Aorta (tissue), 5 donors: ENCODE results near the gene RNU5D-1. TPM values are rescaled to one million over a fixed set of nuclear protein-coding genes. Genes with fewer than 3 reads are reported as not detected.

Source experiments
- ATAC-seq: fragments of 200-7000 bp; cut with Tn5 transposase; one replicate; pipeline ENCODE4 v1.9.1; 2022; ENCODE audit warnings: moderate library complexity; ENCODE audit not compliant: low FRiP score
- DNase-seq, 2 donors: peaks; one replicate each; pipeline ENCODE4 v3.0.0-alpha.2; 2020
- H3K27ac ChIP-seq, 2 donors: one replicate each; pipeline ENCODE4 v1.5.1; 2013; ENCODE audit warnings: low read length in 2 of 2, mild to moderate bottlenecking in 2 of 2, moderate library complexity in 2 of 2, control low read depth in 1 of 2, inconsistent platforms in 1 of 2, low read depth in 1 of 2
- H3K27me3 ChIP-seq, 2 donors: one replicate each; pipeline ENCODE4 v1.6.1; 2013; ENCODE audit warnings: control low read depth in 1 of 2, low read length in 1 of 2, mild to moderate bottlenecking in 1 of 2, moderate library complexity in 1 of 2; ENCODE audit not compliant: insufficient read depth in 2 of 2, control insufficient read depth in 1 of 2
- H3K36me3 ChIP-seq, 2 donors: one replicate each; pipeline ENCODE4 v1.6.1; 2013; ENCODE audit warnings: control low read depth in 1 of 2, low read length in 1 of 2, mild to moderate bottlenecking in 1 of 2; ENCODE audit not compliant: insufficient read depth in 2 of 2, control insufficient read depth in 1 of 2
- H3K4me1 ChIP-seq, 2 donors: one replicate each; pipeline ENCODE4 v1.6.1; 2013; ENCODE audit warnings: low read length in 2 of 2, control low read depth in 1 of 2, mild to moderate bottlenecking in 1 of 2, moderate library complexity in 1 of 2; ENCODE audit not compliant: insufficient read depth in 2 of 2, control insufficient read depth in 1 of 2
- H3K4me3 ChIP-seq, 2 donors: one replicate each; pipeline ENCODE4 v1.5.1; 2013; ENCODE audit warnings: low read length in 2 of 2, control low read depth in 1 of 2, mild to moderate bottlenecking in 1 of 2
- H3K9me3 ChIP-seq: one replicate; pipeline ENCODE4 v1.6.1; 2013; ENCODE audit warnings: mild to moderate bottlenecking, low read length; ENCODE audit not compliant: control insufficient read depth
- WGBS, 2 donors: extraction: QIAGEN DNeasy Blood & Tissue Kit; methylation state at CpG; one replicate each; pipeline ENCODE4 v1.1.7; 2013; 5-methylcytosine and 5-hydroxymethylcytosine counted together
- intact Hi-C, 2 donors: fragments of 100-400 bp; cut with DNase I; formaldehyde crosslinking; loops; one replicate each; pipeline versions ENCODE4 v1.14.2 to v1.15.0; 2022
- polyA plus RNA-seq, 2 donors: library from polyadenylated mRNA; stranded (reverse); fragments of 200-250 nt; gene quantifications; one replicate each; pipeline ENCODE4 v1.2.3, GENCODE V29; 2013
- total RNA-seq, 2 donors: library from RNA; stranded (reverse); fragmentation: NEBNext Ultra II Directional; extraction: Animal tissue kit (Norgen Biotek cat#: 25700); gene quantifications; one replicate each; pipeline ENCODE4 v1.2.1, GENCODE V29; 2021
- donor health status: healthy with polysubstance abuse.
- donor health status: Bipolar disorder and iron deficiency.
- donor health status: DM: no; HTN: no; CAD: no.
- donor health status: DM: no; HTN: no; CAD: no.
- donor health status: DM: yes; HTN: yes; CAD: no.

RNU5D-1 gene
- total and polyA plus RNA-seq, 4 donors: not detected

DNA sequence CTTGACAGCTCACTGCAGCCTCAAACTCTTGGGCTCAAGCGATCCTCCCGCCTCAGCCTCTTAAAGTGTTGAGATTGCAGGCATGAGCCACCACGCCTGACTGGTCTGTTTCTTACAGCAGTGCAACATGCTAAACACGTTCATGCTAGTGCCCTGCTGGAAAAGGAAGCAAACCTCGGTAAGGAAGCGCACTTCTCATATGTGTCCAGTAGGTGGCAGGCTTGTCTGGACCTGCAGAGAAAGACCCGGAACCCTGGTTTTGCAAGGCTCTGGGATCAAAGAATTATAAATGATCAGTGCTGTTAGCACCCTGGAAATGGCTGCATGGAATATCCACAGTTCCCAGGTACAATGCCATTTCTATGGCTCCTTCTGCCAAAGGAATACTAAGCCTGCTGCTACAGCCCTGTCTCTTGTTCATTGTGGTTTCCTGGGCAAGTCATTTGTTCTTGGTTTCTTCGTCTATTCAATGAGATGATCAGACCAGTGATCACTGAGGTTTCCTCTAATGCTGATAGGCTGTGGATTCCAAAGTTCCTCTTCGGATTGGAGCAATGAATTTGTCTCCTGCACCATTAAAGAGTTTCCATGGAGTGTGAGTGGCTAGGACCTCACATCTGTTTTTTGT, 15.9 kb downstream of the RNU5D-1 start:
- peak in 1 of 2 donors; percentile 67 for DNase-seq
- H3K36me3 ChIP-seq: no peaks in the 10 kb centered on the region
- 7% methylated on average over 9 of the region's 9 CpGs for WGBS, 2 donors
- H3K27ac ChIP-seq: no peak overlapping the region
- no peaks in the 10 kb centered on the region for H3K27me3 ChIP-seq
- no peak overlapping the region for H3K4me3 ChIP-seq
- H3K9me3 ChIP-seq: no peaks in the 10 kb centered on the region
- intact Hi-C loops: no loop called here
- peak; percentile 84 for ATAC-seq
- no peaks in the 10 kb centered on the region for H3K4me1 ChIP-seq

DNA sequence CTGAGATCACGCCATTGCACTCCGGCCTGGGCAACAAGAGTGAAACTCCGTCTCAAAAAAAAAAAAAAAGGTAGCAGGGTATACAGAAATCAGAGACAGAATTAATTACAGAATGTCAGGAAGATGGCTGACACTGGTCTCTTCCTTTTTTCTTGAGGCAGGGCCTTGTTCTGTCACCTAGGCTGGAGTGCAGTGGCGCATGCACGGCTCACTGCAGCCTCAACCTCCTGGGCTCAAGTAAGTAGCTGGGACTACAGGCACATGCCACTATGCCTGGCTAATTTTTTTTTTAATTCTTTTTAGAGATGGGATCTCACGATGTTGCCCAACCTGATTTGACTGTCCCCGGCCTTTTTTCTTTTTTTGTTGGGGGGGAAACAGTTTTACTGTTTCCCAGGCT, 16.4 kb downstream of the RNU5D-1 start:
- H3K9me3 ChIP-seq: no peaks in the 10 kb centered on the region
- H3K36me3 ChIP-seq: no peaks in the 10 kb centered on the region
- no peak overlapping the region for H3K27ac ChIP-seq
- no peaks in the 10 kb centered on the region for H3K4me1 ChIP-seq
- no peaks in the 10 kb centered on the region for H3K27me3 ChIP-seq
- ATAC-seq (no peak), DNase-seq (no peak)
- WGBS, 2 donors: 85 to 86% methylated on average over 7 of the region's 7 CpGs
- intact Hi-C loops: no loop called here
- no peak overlapping the region for H3K4me3 ChIP-seq

DNA sequence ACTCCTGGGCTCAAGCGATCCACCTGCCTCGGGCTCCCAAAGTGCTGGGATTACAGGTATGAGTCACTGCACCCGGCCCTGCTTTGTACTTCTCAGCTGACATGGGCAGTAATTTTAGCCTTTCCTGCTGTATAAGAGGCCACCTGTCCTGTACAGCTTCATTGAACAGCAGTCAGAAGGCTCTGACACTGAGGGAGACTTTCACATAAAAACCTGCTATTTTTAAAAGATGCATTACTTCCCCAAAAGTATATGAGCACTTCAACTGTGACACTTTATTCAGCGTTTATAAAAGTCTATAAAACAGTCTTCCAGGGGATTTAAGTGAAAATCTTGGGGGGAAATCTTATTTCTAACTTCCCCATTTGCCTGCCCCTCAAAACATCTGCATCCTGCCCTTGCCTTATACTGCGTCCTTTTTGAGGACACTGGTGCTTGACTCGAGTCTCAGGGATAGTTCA, 17.6 kb downstream of the RNU5D-1 start:
- Histone ChIP-seq H3K27me3 (no peaks in the 10 kb centered on the region), H3K27ac (no peak overlapping the region), H3K4me1 (no peaks in the 10 kb centered on the region), H3K4me3 (no peak overlapping the region), H3K9me3 (no peaks in the 10 kb centered on the region), H3K36me3 (no peaks in the 10 kb centered on the region)
- ATAC-seq: no peak
- WGBS, 2 donors: 68 to 72% methylated on average over 6 of the region's 6 CpGs
- DNase-seq: no peak
- intact Hi-C loops: no loop called here

DNA sequence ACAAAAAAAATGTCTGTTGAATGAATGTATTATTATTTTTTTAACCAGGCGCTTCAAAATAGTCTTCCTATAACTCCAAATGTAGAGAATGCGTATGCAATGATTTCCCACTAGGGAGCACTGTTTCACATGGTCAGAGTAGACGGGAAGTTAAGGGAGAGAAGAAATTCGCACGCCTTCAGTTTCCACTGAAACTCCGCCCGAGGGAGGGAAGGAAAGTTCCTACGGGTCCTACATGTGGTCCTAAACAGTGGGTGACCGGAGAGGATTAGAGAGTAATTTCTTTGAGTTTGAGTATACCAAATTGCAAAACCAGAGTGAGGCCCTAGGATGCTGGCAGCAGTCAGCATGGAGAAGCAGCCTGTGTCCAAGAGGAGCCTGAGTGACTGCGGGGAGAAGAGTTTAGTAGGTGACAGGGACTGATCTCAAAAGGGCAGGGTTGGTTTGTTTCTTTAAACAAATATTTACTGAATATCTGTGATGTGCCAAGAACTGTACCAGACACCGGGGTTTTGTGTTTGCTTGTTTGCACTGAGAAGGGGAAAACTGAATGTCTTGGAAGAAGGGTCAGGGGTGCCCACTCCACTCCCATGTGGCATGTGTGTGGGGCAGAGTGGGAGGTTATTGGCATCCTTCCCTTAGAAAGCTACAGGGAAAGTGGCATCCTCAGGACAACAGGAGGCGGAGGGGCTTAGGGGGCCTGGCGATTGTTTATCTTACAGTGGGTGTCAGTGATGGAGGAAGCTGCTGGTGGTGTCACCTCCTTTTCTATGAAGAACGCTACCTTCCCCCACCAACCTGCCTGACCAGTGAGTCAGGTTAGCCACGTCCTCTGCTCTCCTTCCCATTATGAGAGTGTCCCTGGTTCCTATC, 22.8 kb downstream of the RNU5D-1 start:
- intact Hi-C loops: no loop called here
- Histone ChIP-seq H3K36me3 (no peaks in the 10 kb centered on the region), H3K27me3 (peaks cover 0 to 2% of the 10 kb centered on the region in 2 donors), H3K9me3 (no peaks in the 10 kb centered on the region), H3K27ac (no peak overlapping the region), H3K4me1 (no peaks in the 10 kb centered on the region), H3K4me3 (no peak overlapping the region)
- WGBS, 2 donors: 33 to 36% methylated on average over 15 of the region's 15 CpGs
- ATAC-seq (peak; percentile 73), DNase-seq (no peak)

- Histone ChIP-seq H3K36me3 (no peaks in the 10 kb centered on the region), H3K27me3 (peaks cover 0 to 2% of the 10 kb centered on the region in 2 donors), H3K9me3 (no peaks in the 10 kb centered on the region), H3K4me1 (no peaks in the 10 kb centered on the region), H3K4me3 (no peak overlapping the region), H3K27ac (no peak overlapping the region)
- WGBS, 2 donors: 71 to 78% methylated on average over 6 of the region's 6 CpGs
- ATAC-seq: no peak
- intact Hi-C loops: no loop called here
- no peak for DNase-seq
These were observed 23.7 kb downstream of the RNU5D-1 start for GRCh38 chr1:44707112-44707881.

- intact Hi-C loops: no loop called here
- 88 to 89% methylated on average over 2 of the region's 2 CpGs for WGBS, 2 donors
- H3K4me1 ChIP-seq: no peaks in the 10 kb centered on the region
- no peaks in the 10 kb centered on the region for H3K36me3 ChIP-seq
- no peak for ATAC-seq
- peaks cover 0 to 2% of the 10 kb centered on the region in 2 donors for H3K27me3 ChIP-seq
- no peak overlapping the region for H3K4me3 ChIP-seq
- no peaks in the 10 kb centered on the region for H3K9me3 ChIP-seq
- no peak for DNase-seq
- H3K27ac ChIP-seq: no peak overlapping the region
These were observed 25.0 kb downstream of the RNU5D-1 start for GRCh38 chr1:44705938-44706337.

GRCh38 chr1:44705470-44705869, 25.5 kb downstream of the RNU5D-1 start:
- H3K9me3 ChIP-seq: no peaks in the 10 kb centered on the region
- WGBS, 2 donors: 85 to 87% methylated on average over 6 of the region's 6 CpGs
- no peak for ATAC-seq

DNA sequence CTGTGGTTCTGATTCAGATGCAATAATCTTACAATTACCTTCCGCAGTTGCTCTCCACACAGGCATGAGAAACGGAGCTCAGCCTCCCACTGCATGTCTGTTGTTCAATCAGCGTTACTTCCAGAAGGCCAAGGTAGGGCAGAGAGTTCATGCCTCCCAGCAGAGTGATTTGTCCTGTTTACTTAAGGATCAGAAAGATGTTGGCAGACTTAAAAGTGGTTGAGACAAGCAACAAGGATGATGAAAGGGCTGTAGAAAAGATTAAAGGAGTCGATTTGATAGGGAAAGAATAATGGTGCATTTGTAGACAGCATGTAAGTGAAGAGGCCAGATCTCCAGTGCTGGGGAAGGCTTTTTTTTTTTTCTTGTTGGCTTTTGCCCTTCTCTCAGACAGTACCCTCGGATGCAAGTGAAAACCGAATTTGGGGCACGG, 29.8 kb downstream of the RNU5D-1 start:
- H3K36me3 ChIP-seq: no peaks in the 10 kb centered on the region
- H3K27me3 ChIP-seq: no peaks in the 10 kb centered on the region
- no peak overlapping the region for H3K4me3 ChIP-seq
- H3K4me1 ChIP-seq: no peaks in the 10 kb centered on the region
- intact Hi-C loops: no loop called here
- ATAC-seq: no peak
- DNase-seq: no peak
- no peak overlapping the region for H3K27ac ChIP-seq
- WGBS, 2 donors: 79 to 81% methylated on average over 7 of the region's 7 CpGs
- H3K9me3 ChIP-seq: no peaks in the 10 kb centered on the region

More at GRCh38 chr1:44705470-44705869, 25.5 kb downstream of the RNU5D-1 start:
- intact Hi-C loops: no loop called here
- Histone ChIP-seq H3K27me3 (peaks cover 0 to 2% of the 10 kb centered on the region in 2 donors), H3K4me3 (no peak overlapping the region), H3K36me3 (no peaks in the 10 kb centered on the region), H3K4me1 (no peaks in the 10 kb centered on the region), H3K27ac (no peak overlapping the region)
- no peak for DNase-seq
